Gastrocnemius medialis (tissue), 4 donors: ENCODE measurements around the gene ZNF688.

ENCODE experiments used
- CTCF ChIP-seq, 5 experiments: fragments of 450-650 bp in 3 of 5; fragments of 200-600 bp in 2 of 5; sonication (generic) in 2 of 5; IDR thresholded peaks in 4 of 5; conservative IDR thresholded peaks in 1 of 5; 1 replicate in 4 of 5; 2 replicates in 1 of 5; pipeline ENCODE4 v1.5.1; 2016 to 2019; ENCODE audit warnings: antibody characterized with exemption in 5 of 5, mild to moderate bottlenecking in 3 of 5, moderate library complexity in 3 of 5
- POLR2A ChIP-seq, 2 donors: fragments of 450-650 bp; IDR thresholded peaks; one replicate each; pipeline ENCODE4 v1.6.1; 2017; ENCODE audit warnings: antibody characterized with exemption in 2 of 2, mild to moderate bottlenecking in 2 of 2, moderate library complexity in 2 of 2

GRCh38 chr16:30619638-30620037 is 48.1 kb upstream of the ZNF688 start:
- TF ChIP-seq POLR2A (IDR thresholded peaks at IDR 0.05) (no peak), CTCF (IDR thresholded peaks at IDR 0.05 in 4 of 5, conservative IDR thresholded peaks at IDR 0.05 in 1 of 5) (no peak)
